MM.1S (cell line): ENCODE data around the gene RSU1.

ENCODE experiments used
- DNase-seq: peaks from one replicate; pipeline ENCODE4 v3.0.0-alpha.2; 2015
- H2AFZ ChIP-seq: fragments of 300-600 bp; sonication (generic); 2 replicates; pipeline ENCODE4 v1.6.0; 2016; ENCODE audit warnings: antibody characterized with exemption, low read length
- H3F3A ChIP-seq: fragments of 300-600 bp; sonication (generic); 2 replicates; pipeline ENCODE4 v1.6.1; 2016; ENCODE audit warnings: mild to moderate bottlenecking, antibody characterized with exemption, low read length, moderate library complexity, mixed read lengths; ENCODE audit not compliant: insufficient read depth
- H3K27ac ChIP-seq: fragments of 300-600 bp; sonication (generic); 2 replicates; pipeline ENCODE4 v1.5.1; 2016; ENCODE audit warnings: mild to moderate bottlenecking, low read length
- H3K27me3 ChIP-seq: fragments of 300-600 bp; sonication (generic); replicated peaks from 2 replicates; pipeline ENCODE4 v1.6.0; 2016; ENCODE audit warnings: low read length; ENCODE audit not compliant: insufficient read depth
- H3K36me3 ChIP-seq: fragments of 300-600 bp; sonication (generic); replicated peaks from 2 replicates; pipeline ENCODE4 v1.6.1; 2016; ENCODE audit warnings: mild to moderate bottlenecking, low read length, mixed read lengths; ENCODE audit not compliant: insufficient read depth
- H3K4me1 ChIP-seq: fragments of 300-600 bp; sonication (generic); 2 replicates; pipeline ENCODE4 v1.6.1; 2016; ENCODE audit warnings: low read length, mixed read lengths
- H3K4me2 ChIP-seq: fragments of 300-600 bp; sonication (generic); 2 replicates; pipeline ENCODE4 v1.6.0; 2016; ENCODE audit warnings: low read depth, low read length
- H3K4me3 ChIP-seq: fragments of 300-600 bp; sonication (generic); 2 replicates; pipeline ENCODE4 v1.5.1; 2016; ENCODE audit warnings: low read length, mixed read lengths
- H3K79me2 ChIP-seq: fragments of 300-600 bp; sonication (generic); 2 replicates; pipeline ENCODE4 v1.6.1; 2016; ENCODE audit warnings: mixed run types, low read length, mixed read lengths
- H3K9ac ChIP-seq: fragments of 300-600 bp; sonication (generic); 2 replicates; pipeline ENCODE4 v1.6.1; 2016; ENCODE audit warnings: low read length, mixed read lengths
- H3K9me2 ChIP-seq: fragments of 300-600 bp; sonication (generic); replicated peaks from 2 replicates; pipeline ENCODE4 v1.6.1; 2016; ENCODE audit warnings: mild to moderate bottlenecking, low read length, mixed read lengths; ENCODE audit not compliant: insufficient read depth
- H3K9me3 ChIP-seq: fragments of 300-600 bp; sonication (generic); replicated peaks from 2 replicates; pipeline ENCODE4 v1.6.1; 2016; ENCODE audit warnings: mild to moderate bottlenecking, low read length, mixed read lengths; ENCODE audit not compliant: insufficient read depth
- H4K20me1 ChIP-seq: fragments of 300-600 bp; sonication (generic); 2 replicates; pipeline ENCODE4 v1.6.1; 2016; ENCODE audit warnings: mild to moderate bottlenecking, low read length, moderate library complexity, mixed read lengths; ENCODE audit not compliant: insufficient read depth
- CTCF ChIP-seq: fragments of 300-600 bp; sonication (generic); IDR thresholded peaks from 2 replicates; pipeline ENCODE4 v1.5.1; 2016; ENCODE audit warnings: antibody characterized with exemption, low read length, mixed read lengths
- EZH2 ChIP-seq: fragments of 300-600 bp; sonication (generic); optimal IDR thresholded peaks from 2 replicates; pipeline ENCODE3; 2017; ENCODE audit warnings: low read depth, mild to moderate bottlenecking, antibody characterized with exemption, low read length, mixed read lengths
- EZH2phosphoT487 ChIP-seq: fragments of 300-600 bp; sonication (generic); IDR thresholded peaks from 2 replicates; pipeline ENCODE4 v1.6.1; 2018; ENCODE audit warnings: antibody characterized with exemption, low read length

The RSU1 gene

GRCh38 chr10:16819026-16819425 lies 1.8 kb upstream of the RSU1 start:
- DNase-seq, result no peak
- H3K36me3 ChIP-seq, result no peaks in the 10 kb centered on the region
- no peaks in the 10 kb centered on the region for H4K20me1 ChIP-seq
- no peak overlapping the region for H2AFZ ChIP-seq
- H3K4me3 ChIP-seq, result no peak overlapping the region
- H3K4me1 ChIP-seq, result peaks cover 10% of the 10 kb centered on the region
- H3K9ac ChIP-seq, result no peak overlapping the region
- H3K4me2 ChIP-seq, result no peak overlapping the region
- peaks cover 6% of the 10 kb centered on the region; the same call in 1 of the 2 replicates for H3F3A ChIP-seq
- TF ChIP-seq EZH2, result no peak
- no peak for TF ChIP-seq EZH2phosphoT487
- no peak overlapping the region for H3K27ac ChIP-seq
- no peaks in the 10 kb centered on the region for H3K27me3 ChIP-seq
- no peaks in the 10 kb centered on the region for H3K9me3 ChIP-seq
- no peaks in the 10 kb centered on the region for H3K9me2 ChIP-seq
- H3K79me2 ChIP-seq, result peaks cover 23% of the 10 kb centered on the region

- DNase-seq, result peak; percentile 24
- H3K27ac ChIP-seq, result peak overlapping the region; percentile 40; the same call in 1 of the 2 replicates
- peaks cover 10% of the 10 kb centered on the region for H3K4me1 ChIP-seq
- H3K27me3 ChIP-seq, result no peaks in the 10 kb centered on the region
- TF ChIP-seq CTCF (no peak), EZH2 (no peak), EZH2phosphoT487 (no peak)
- no peaks in the 10 kb centered on the region for H3K9me3 ChIP-seq
- peak overlapping the region; percentile 91 for H2AFZ ChIP-seq
- H3K4me3 ChIP-seq, result peak overlapping the region; percentile 94
- no peaks in the 10 kb centered on the region for H3K9me2 ChIP-seq
- H3K4me2 ChIP-seq, result peak overlapping the region; percentile 91
- H3K79me2 ChIP-seq, result peaks cover 23% of the 10 kb centered on the region
- H3F3A ChIP-seq, result peaks cover 6% of the 10 kb centered on the region; the same call in 1 of the 2 replicates
- no peaks in the 10 kb centered on the region for H3K36me3 ChIP-seq
- H3K9ac ChIP-seq, result peak overlapping the region; percentile 77
- H4K20me1 ChIP-seq, result no peaks in the 10 kb centered on the region
Measured at GRCh38 chr10:16816830-16817124, 447 bp downstream of the RSU1 start.

- Histone ChIP-seq H3K4me2 (peak overlapping the region; percentile 91), H3F3A (peaks cover 6% of the 10 kb centered on the region; the same call in 1 of the 2 replicates), H3K9me2 (no peaks in the 10 kb centered on the region), H3K4me1 (peaks cover 10% of the 10 kb centered on the region), H3K9ac (peak overlapping the region; percentile 77; the same call in 1 of the 2 replicates), H3K79me2 (peaks cover 24% of the 10 kb centered on the region), H2AFZ (no peak overlapping the region), H3K9me3 (no peaks in the 10 kb centered on the region), H4K20me1 (no peaks in the 10 kb centered on the region), H3K4me3 (peak overlapping the region; percentile 94; the same call in 1 of the 2 replicates), H3K27ac (no peak overlapping the region), H3K27me3 (no peaks in the 10 kb centered on the region), H3K36me3 (no peaks in the 10 kb centered on the region)
- TF ChIP-seq EZH2phosphoT487 (no peak), EZH2 (no peak), CTCF (no peak)
- DNase-seq, result no peak
Measured at GRCh38 chr10:16816171-16816570, 1.1 kb downstream of the RSU1 start.

GRCh38 chr10:16814012-16814411 lies 3.2 kb downstream of the RSU1 start:
- Histone ChIP-seq H3K36me3 (no peaks in the 10 kb centered on the region), H4K20me1 (no peaks in the 10 kb centered on the region), H2AFZ (no peak overlapping the region), H3K9me2 (no peaks in the 10 kb centered on the region), H3F3A (peaks cover 6% of the 10 kb centered on the region; the same call in 1 of the 2 replicates), H3K9me3 (no peaks in the 10 kb centered on the region), H3K27ac (no peak overlapping the region), H3K9ac (no peak overlapping the region), H3K27me3 (no peaks in the 10 kb centered on the region), H3K4me3 (no peak overlapping the region), H3K79me2 (peaks cover 34% of the 10 kb centered on the region), H3K4me2 (no peak overlapping the region), H3K4me1 (peaks cover 10% of the 10 kb centered on the region)
- no peak for DNase-seq
- no peak for TF ChIP-seq EZH2phosphoT487
- no peak for TF ChIP-seq CTCF
- TF ChIP-seq EZH2, result no peak
